SK-N-SH (cell line): ENCODE results near the gene PFKP. TPM values are rescaled to one million over a fixed set of nuclear protein-coding genes. Genes with fewer than 3 reads are reported as not detected.

Source experiments
- CTCF ChIA-PET: fragments of 300-600, 350-600 bp; formaldehyde crosslinking; extraction: SDS; loops from one replicate; lab custom pipeline; 2021; lab: Yijun Ruan, JAX
- POLR2A ChIA-PET: fragments of 350-600 bp; sonication (Branson Sonifier 250); formaldehyde crosslinking; extraction: SDS; loops from one replicate; lab custom pipeline; 2020; ENCODE audit warnings: antibody characterized with exemption, inconsistent platforms; lab: Yijun Ruan, JAX
- DNase-seq: peaks from one replicate; pipeline ENCODE4 v3.0.0; 2012
- H2AFZ ChIP-seq: fragments of 200-600 bp; sonication (generic); 2 replicates; pipeline ENCODE4 v1.8.1; 2016; ENCODE audit warnings: antibody characterized with exemption, mild to moderate bottlenecking, low read depth
- H3F3A ChIP-seq: fragments of 200-600 bp; sonication (generic); replicated peaks from 2 replicates; pipeline ENCODE3; 2016; ENCODE audit warnings: antibody characterized with exemption, mild to moderate bottlenecking; ENCODE audit not compliant: insufficient read depth
- H3K27ac ChIP-seq, 2 experiments: fragments of 200-500 bp in 1 of 2; fragments of 200-600 bp in 1 of 2; sonication (Bioruptor generic) in 1 of 2; sonication (generic), shearing (Covaris generic) in 1 of 2; 2 replicates each; pipeline versions ENCODE4 v1.5.1 to v1.6.1; 2014 to 2016; ENCODE audit warnings: low read depth in 2 of 2, inconsistent platforms in 1 of 2, low read length in 1 of 2, mild to moderate bottlenecking in 1 of 2, mixed read lengths in 1 of 2
- H3K27me3 ChIP-seq: fragments of 200-600 bp; sonication (generic), shearing (Covaris generic); 2 replicates; pipeline ENCODE4 v1.6.1; 2016; ENCODE audit warnings: mixed run types; ENCODE audit not compliant: insufficient read depth
- H3K36me3 ChIP-seq, 2 experiments: fragments of 200-500 bp in 1 of 2; fragments of 200-600 bp in 1 of 2; sonication (Bioruptor generic) in 1 of 2; sonication (generic) in 1 of 2; replicated peaks in 1 of 2; 2 replicates each; pipeline versions ENCODE3 to v1.5.1; 2014 to 2016; ENCODE audit warnings: low read length in 1 of 2, mild to moderate bottlenecking in 1 of 2; ENCODE audit not compliant: insufficient read depth in 2 of 2, control insufficient read depth in 1 of 2
- H3K4me1 ChIP-seq, 2 experiments: fragments of 200-500 bp in 1 of 2; fragments of 200-600 bp in 1 of 2; sonication (Bioruptor generic) in 1 of 2; sonication (generic), shearing (Covaris generic) in 1 of 2; 2 replicates each; pipeline versions ENCODE4 v1.5.1 to v1.6.1; 2014 to 2016; ENCODE audit warnings: low read depth in 1 of 2, low read length in 1 of 2, mixed run types in 1 of 2; ENCODE audit not compliant: insufficient read depth in 2 of 2, control insufficient read depth in 1 of 2
- H3K4me2 ChIP-seq: fragments of 200-600 bp; sonication (generic), shearing (Covaris generic); 2 replicates; pipeline ENCODE4 v1.6.1; 2017; ENCODE audit warnings: mixed run types
- H3K4me3 ChIP-seq, 2 experiments: fragments of 200-500 bp in 1 of 2; fragments of 200-600 bp in 1 of 2; sonication (Bioruptor generic) in 1 of 2; sonication (generic), shearing (Covaris generic) in 1 of 2; 2 replicates each; pipeline versions ENCODE4 v1.5.1 to v1.8.1; 2014 to 2016; ENCODE audit warnings: low read depth in 2 of 2, inconsistent platforms in 1 of 2, low read length in 1 of 2, mild to moderate bottlenecking in 1 of 2, mixed read lengths in 1 of 2, moderate library complexity in 1 of 2
- H3K79me2 ChIP-seq: fragments of 200-600 bp; sonication (generic); 2 replicates; pipeline ENCODE4 v1.8.1; 2017; ENCODE audit warnings: mild to moderate bottlenecking; ENCODE audit not compliant: insufficient read depth
- H3K9ac ChIP-seq: fragments of 200-600 bp; sonication (generic); 2 replicates; pipeline ENCODE4 v1.6.1; 2017; ENCODE audit warnings: mixed run types
- H3K9me2 ChIP-seq: fragments of 200-600 bp; sonication (generic); 2 replicates; pipeline ENCODE4 v1.6.1; 2017; ENCODE audit warnings: mixed run types
- H3K9me3 ChIP-seq: fragments of 200-600 bp; sonication (generic); 2 replicates; pipeline ENCODE4 v1.6.1; 2017; ENCODE audit warnings: mixed run types, mild to moderate bottlenecking, moderate library complexity
- H4K20me1 ChIP-seq: fragments of 200-600 bp; sonication (generic); 2 replicates; pipeline ENCODE4 v1.6.1; 2017; ENCODE audit warnings: mild to moderate bottlenecking, mixed run types; ENCODE audit not compliant: insufficient read depth
- CHD2 ChIP-seq: fragments of 150-350 bp; IDR thresholded peaks from 2 replicates; pipeline ENCODE4 v1.6.1; 2018; ENCODE audit warnings: low read length; ENCODE audit not compliant: partially characterized antibody
- EZH2phosphoT487 ChIP-seq: fragments of 200-600 bp; sonication (generic); IDR thresholded peaks from 2 replicates; pipeline ENCODE4 v1.6.1; 2017; ENCODE audit warnings: low read depth, mixed run types, mild to moderate bottlenecking, antibody characterized with exemption, moderate library complexity, borderline replicate concordance
- FOXJ3 ChIP-seq: sonication (generic); formaldehyde crosslinking; IDR thresholded peaks from 2 replicates; pipeline ENCODE4 v1.5.1; 2020; ENCODE audit warnings: mild to moderate bottlenecking, missing genetic modification reagents
- GATA2 ChIP-seq: sonication (generic); formaldehyde crosslinking; IDR thresholded peaks from 2 replicates; pipeline ENCODE4 v1.5.0; 2020; ENCODE audit warnings: mild to moderate bottlenecking, missing genetic modification reagents
- MAX ChIP-seq: IDR thresholded peaks from 2 replicates; pipeline ENCODE4 v1.4.0; 2012; ENCODE audit warnings: low read depth
- MEF2A ChIP-seq: IDR thresholded peaks from 2 replicates; pipeline ENCODE4 v1.4.0; 2012; ENCODE audit warnings: low read depth, borderline replicate concordance
- NFIC ChIP-seq: IDR thresholded peaks from 2 replicates; pipeline ENCODE4 v1.4.0; 2012; ENCODE audit warnings: borderline replicate concordance
- PBX3 ChIP-seq: IDR thresholded peaks from 2 replicates; pipeline ENCODE4; 2012
- POLR2AphosphoS5 ChIP-seq: IDR thresholded peaks from 2 replicates; pipeline ENCODE4 v1.6.1; 2012; ENCODE audit warnings: low read depth, low read length
- RAD21 ChIP-seq: IDR thresholded peaks from 2 replicates; pipeline ENCODE4 v1.6.1; 2012; ENCODE audit warnings: mild to moderate bottlenecking, low read length
- RCOR1 ChIP-seq: fragments of 150-350 bp; IDR thresholded peaks from 2 replicates; pipeline ENCODE4 v1.6.1; 2017; ENCODE audit warnings: antibody characterized with exemption, low read length
- RFX5 ChIP-seq: IDR thresholded peaks from 2 replicates; pipeline ENCODE4 v1.6.1; 2012; ENCODE audit warnings: mild to moderate bottlenecking, improper control_type of control experiment, low read length
- RXRA ChIP-seq: IDR thresholded peaks from 2 replicates; pipeline ENCODE4 v1.4.0; 2012; ENCODE audit warnings: low read depth, mild to moderate bottlenecking, borderline replicate concordance
- SIN3A ChIP-seq: IDR thresholded peaks from 2 replicates; pipeline ENCODE4 v1.6.1; 2012; ENCODE audit warnings: low read depth, mild to moderate bottlenecking, low read length, moderate library complexity, borderline replicate concordance
- SMC3 ChIP-seq: IDR thresholded peaks from 2 replicates; pipeline ENCODE4 v1.6.1; 2012; ENCODE audit warnings: low read depth, low read length, improper control_type of control experiment
- TEAD4 ChIP-seq: IDR thresholded peaks from 2 replicates; pipeline ENCODE4 v1.4.0; 2012; ENCODE audit warnings: mild to moderate bottlenecking, borderline replicate concordance; ENCODE audit not compliant: insufficient read depth
- USF2 ChIP-seq: fragments of 150-350 bp; IDR thresholded peaks from 2 replicates; pipeline ENCODE4 v1.6.1; 2017; ENCODE audit warnings: antibody characterized with exemption, low read length, low read depth, borderline replicate concordance
- WGBS: methylation state at CpG from one replicate; pipeline ENCODE4 v1.1.6; 2017; ENCODE audit warnings: low lambda C conversion rate; 5-methylcytosine and 5-hydroxymethylcytosine counted together
- polyA plus RNA-seq, 3 experiments: library from polyadenylated mRNA; depleted of rRNA; stranded (reverse); fragments of >200 nt; gene quantifications; 2 replicates each; pipeline ENCODE4 v1.2.3, GENCODE V29; 2012

Gene PFKP
- polyA plus RNA-seq, 1 of the 3 experiments (the other 2 are of a cell fraction) = 175 TPM

GRCh38 chr10:3025026-3025683, 42.2 kb upstream of the PFKP start:
- no peaks in the 10 kb centered on the region for H3K9me2 ChIP-seq
- H3K4me1 ChIP-seq = no peaks in the 10 kb centered on the region; a peak in 1 of 4 replicates
- H3F3A ChIP-seq = no peaks in the 10 kb centered on the region
- H2AFZ ChIP-seq = no peak overlapping the region
- TF ChIP-seq RAD21 (no peak), RXRA (no peak), EZH2phosphoT487 (no peak), TEAD4 (no peak), MAX (no peak), FOXJ3 (no peak), MEF2A (no peak), RCOR1 (no peak), USF2 (no peak), POLR2AphosphoS5 (no peak), PBX3 (no peak), CHD2 (no peak), SIN3A (no peak), GATA2 (CRISPR knock-in tag) (no peak), RFX5 (no peak), NFIC (no peak), SMC3 (no peak)
- H3K9ac ChIP-seq = no peak overlapping the region
- 41% methylated on average over 6 of the region's 6 CpGs for WGBS
- no peak for DNase-seq
- no peak overlapping the region for H3K4me2 ChIP-seq
- H3K27ac ChIP-seq = no peak overlapping the region
- peaks cover 21% of the 10 kb centered on the region for H3K27me3 ChIP-seq
- no peaks in the 10 kb centered on the region for H3K79me2 ChIP-seq
- no peaks in the 10 kb centered on the region for H4K20me1 ChIP-seq
- H3K36me3 ChIP-seq = no peaks in the 10 kb centered on the region
- H3K4me3 ChIP-seq = no peak overlapping the region
- POLR2A ChIA-PET = no interaction called here
- CTCF ChIA-PET = interaction anchor here (0.6 to 1.2 kb wide), 3 partner anchors 18 to 1197 kb away, joined by 3 read pairs; no protein-coding TSS in a partner anchor
- H3K9me3 ChIP-seq = no peaks in the 10 kb centered on the region
